B cell (primary cell): Measurements from ENCODE around the gene VEGFB. TPM values are rescaled to one million over a fixed set of nuclear protein-coding genes. Genes with fewer than 3 reads are reported as not detected.

Source experiments
- ATAC-seq: fragments of 200-7000 bp; cut with Tn5 transposase; one replicate; pipeline ENCODE4 v1.10.0; 2021; ENCODE audit warnings: low read depth, mild to moderate bottlenecking, moderate number of reproducible peaks, moderate library complexity
- CTCF ChIA-PET: fragments of 350-600 bp; sonication (Branson Sonifier 250); formaldehyde crosslinking; loops from one replicate; lab custom pipeline; 2021; ENCODE audit warnings: antibody characterized with exemption, inconsistent platforms; lab: Charles Lee
- POLR2A ChIA-PET: fragments of 350-600 bp; sonication (Branson Sonifier 250); formaldehyde crosslinking; loops from one replicate; lab custom pipeline; 2021; ENCODE audit warnings: antibody characterized with exemption; lab: Charles Lee
- DNase-seq: peaks from one replicate; pipeline ENCODE4 v3.0.0; 2013
- H2AFZ ChIP-seq: 2 replicates; pipeline ENCODE4 v1.6.1; 2012; ENCODE audit warnings: mild to moderate bottlenecking, low read depth, low read length; ENCODE audit not compliant: insufficient read depth, poor library complexity, severe bottlenecking
- H3K27ac ChIP-seq, 2 donors: 1 replicate in 1 of 2; 2 replicates in 1 of 2; pipeline ENCODE4 v1.5.1; 2012 to 2013; ENCODE audit warnings: low read length in 2 of 2, mild to moderate bottlenecking in 2 of 2, moderate library complexity in 1 of 2
- H3K27me3 ChIP-seq, 4 experiments: fragments of 200-600 bp in 1 of 4; sonication (generic) in 1 of 4; replicated peaks in 1 of 4; 1 replicate in 2 of 4; 2 replicates in 2 of 4; pipeline versions ENCODE4 v1.6.1 to v1.7.0; 2013 to 2016; ENCODE audit warnings: low read length in 3 of 4, mild to moderate bottlenecking in 2 of 4, mixed read lengths in 1 of 4, moderate library complexity in 1 of 4; ENCODE audit not compliant: insufficient read depth in 4 of 4, control insufficient read depth in 3 of 4; ENCODE audit errors: control extremely low read depth in 1 of 4
- H3K36me3 ChIP-seq, 2 experiments: replicated peaks in 1 of 2; 1 replicate in 1 of 2; 2 replicates in 1 of 2; pipeline versions ENCODE4 v1.6.1 to v1.7.1; 2013; ENCODE audit warnings: low read length in 1 of 2; ENCODE audit not compliant: insufficient read depth in 2 of 2, control insufficient read depth in 1 of 2; ENCODE audit errors: control extremely low read depth in 1 of 2, extremely low read depth in 1 of 2
- H3K4me1 ChIP-seq, 2 donors: fragments of 200-600 bp in 1 of 2; sonication (generic) in 1 of 2; 1 replicate in 1 of 2; 2 replicates in 1 of 2; pipeline versions ENCODE4 v1.5.1 to v1.6.1; 2013 to 2017; ENCODE audit warnings: low read length in 2 of 2; ENCODE audit not compliant: control insufficient read depth in 2 of 2, insufficient read depth in 2 of 2
- H3K4me2 ChIP-seq: replicated peaks from 2 replicates; pipeline ENCODE3; 2012; ENCODE audit warnings: mild to moderate bottlenecking, low read depth, low read length; ENCODE audit not compliant: poor library complexity, severe bottlenecking
- H3K4me3 ChIP-seq, 5 experiments: fragments of 200-600 bp in 1 of 5; sonication (generic) in 1 of 5; 1 replicate in 3 of 5; 2 replicates in 2 of 5; pipeline versions ENCODE4 v1.5.1 to v1.7.0; 2011 to 2016; ENCODE audit warnings: low read length in 4 of 5, mild to moderate bottlenecking in 4 of 5, low read depth in 2 of 5, control low read depth in 1 of 5, moderate library complexity in 1 of 5; ENCODE audit not compliant: insufficient read depth in 1 of 5; ENCODE audit errors: control extremely low read depth in 1 of 5, extremely low read depth in 1 of 5
- H3K79me2 ChIP-seq: fragments of 200-600 bp; sonication (generic); one replicate; pipeline ENCODE4 v1.6.0; 2016; ENCODE audit warnings: low read length; ENCODE audit not compliant: control insufficient read depth, insufficient read depth
- H3K9ac ChIP-seq: fragments of 200-600 bp; sonication (generic); 2 replicates; pipeline ENCODE4 v1.6.1; 2017; ENCODE audit warnings: mild to moderate bottlenecking, low read length, moderate library complexity
- H3K9me3 ChIP-seq, 3 donors: one replicate each; pipeline versions ENCODE4 v1.6.1 to v1.7.1; 2013; ENCODE audit warnings: low read length in 2 of 3; ENCODE audit not compliant: control insufficient read depth in 2 of 3, insufficient read depth in 1 of 3; ENCODE audit errors: control extremely low read depth in 1 of 3
- H4K20me1 ChIP-seq: 2 replicates; pipeline ENCODE4 v1.6.0; 2012; ENCODE audit warnings: mild to moderate bottlenecking, low read length; ENCODE audit not compliant: insufficient read depth, control insufficient read depth, poor library complexity, severe bottlenecking
- H3K27ac Mint-ChIP-seq: one replicate; pipeline ENCODE4 v1.8.0; 2021; ENCODE audit warnings: mixed read lengths
- H3K27me3 Mint-ChIP-seq: one replicate; pipeline ENCODE4 v1.8.0; 2021; ENCODE audit warnings: mixed read lengths
- H3K4me1 Mint-ChIP-seq: one replicate; pipeline ENCODE4 v1.8.0; 2021; ENCODE audit warnings: mixed read lengths
- H3K4me3 Mint-ChIP-seq: one replicate; pipeline ENCODE4 v1.8.0; 2021; ENCODE audit warnings: mixed read lengths
- H3K9me3 Mint-ChIP-seq: one replicate; pipeline ENCODE4 v1.8.0; 2022; ENCODE audit warnings: mixed read lengths; ENCODE audit not compliant: insufficient read depth
- EZH2 ChIP-seq: IDR thresholded peaks from 2 replicates; pipeline ENCODE4 v1.6.1; 2012; ENCODE audit warnings: borderline replicate concordance, low read depth, mild to moderate bottlenecking, moderate library complexity, low read length; ENCODE audit not compliant: insufficient read depth, poor library complexity, severe bottlenecking
- WGBS: methylation state at CpG from one replicate; pipeline ENCODE4 v1.1.5; 2013; ENCODE audit warnings: missing lambda C conversion rate; ENCODE audit not compliant: insufficient coverage; 5-methylcytosine and 5-hydroxymethylcytosine counted together
- intact Hi-C: fragments of 100-400 bp; cut with micrococcal nuclease; formaldehyde crosslinking; loops from one replicate; pipeline ENCODE4 v1.10.0; 2022
- polyA plus RNA-seq: library from polyadenylated mRNA; depleted of rRNA; stranded (reverse); fragments of >200 nt; gene quantifications from 2 replicates; pipeline ENCODE4 v1.2.3, GENCODE V29; 2012
- total RNA-seq, 2 donors: library from RNA; stranded (reverse); fragments of 120-200 nt in 1 of 2; gene quantifications; 1 replicate in 1 of 2; 2 replicates in 1 of 2; pipeline versions ENCODE4 v1.2.3 to v1.2.4, GENCODE V29; 2013 to 2022
- TF ChIP-seq, protein P1 (sequence below): fragments of 200-600 bp; IDR thresholded peaks from one replicate; pipeline ENCODE4 v1.8.0; 2022; ENCODE audit warnings: antibody characterized with exemption, mild to moderate bottlenecking

The VEGFB gene
- total and polyA plus RNA-seq, 2 donors (not counting 1 experiment from before 2014, with no cell fraction given), result 56.4 to 152 TPM

- Histone ChIP-seq H3K4me2 (peak within 1 kb of the TSS; percentile 90), H2AFZ (peak within 1 kb of the TSS; percentile 82), H4K20me1 (no peaks in the 10 kb centered on the region), H3K79me2 (peaks cover 4% of the 10 kb centered on the region), H3K4me1 (peaks cover 17 to 36% of the 10 kb centered on the region in 2 donors), H3K36me3 (no peaks in the 10 kb centered on the region), H3K27ac (no peak within 1 kb of the TSS), H3K27me3 (no peaks in the 10 kb centered on the region), H3K9ac (peak within 1 kb of the TSS; percentile 76), H3K4me3 (peak within 1 kb of the TSS; percentile 39 to 87 (median 63)), H3K9me3 (no peaks in the 10 kb centered on the region)
- under 1% methylated on average over 75 of the region's 75 CpGs for WGBS
- Mint-ChIP-seq H3K27ac (peak within 1 kb of the TSS; percentile 80), H3K9me3 (no peaks in the 10 kb centered on the region), H3K27me3 (no peaks in the 10 kb centered on the region), H3K4me1 (peaks cover 22% of the 10 kb centered on the region), H3K4me3 (peak within 1 kb of the TSS; percentile 89)
- ATAC-seq (peak; percentile 66), DNase-seq (peak; percentile 78)
- intact Hi-C loops, result loop anchor here (1.0 kb wide), 4 partner anchors 18 to 53 kb away; partner anchors contain the start of genes BAD, NUDT22 and TRPT1
- POLR2A ChIA-PET, result interaction anchor here (0.6 to 1.8 kb wide), 5 partner anchors 18 to 67 kb away, joined by 3 to 7 read pairs (median 5); partner anchors contain the start of genes BAD, GPR137 and PRDX5
- CTCF ChIA-PET, result interaction anchor here (0.8 to 10.4 kb wide), 17 partner anchors 10 to 104 kb away, joined by 3 to 141 read pairs (median 6); partner anchors contain the start of genes BAD, CATSPERZ, DNAJC4 and FERMT3
- TF ChIP-seq, protein P1, sequence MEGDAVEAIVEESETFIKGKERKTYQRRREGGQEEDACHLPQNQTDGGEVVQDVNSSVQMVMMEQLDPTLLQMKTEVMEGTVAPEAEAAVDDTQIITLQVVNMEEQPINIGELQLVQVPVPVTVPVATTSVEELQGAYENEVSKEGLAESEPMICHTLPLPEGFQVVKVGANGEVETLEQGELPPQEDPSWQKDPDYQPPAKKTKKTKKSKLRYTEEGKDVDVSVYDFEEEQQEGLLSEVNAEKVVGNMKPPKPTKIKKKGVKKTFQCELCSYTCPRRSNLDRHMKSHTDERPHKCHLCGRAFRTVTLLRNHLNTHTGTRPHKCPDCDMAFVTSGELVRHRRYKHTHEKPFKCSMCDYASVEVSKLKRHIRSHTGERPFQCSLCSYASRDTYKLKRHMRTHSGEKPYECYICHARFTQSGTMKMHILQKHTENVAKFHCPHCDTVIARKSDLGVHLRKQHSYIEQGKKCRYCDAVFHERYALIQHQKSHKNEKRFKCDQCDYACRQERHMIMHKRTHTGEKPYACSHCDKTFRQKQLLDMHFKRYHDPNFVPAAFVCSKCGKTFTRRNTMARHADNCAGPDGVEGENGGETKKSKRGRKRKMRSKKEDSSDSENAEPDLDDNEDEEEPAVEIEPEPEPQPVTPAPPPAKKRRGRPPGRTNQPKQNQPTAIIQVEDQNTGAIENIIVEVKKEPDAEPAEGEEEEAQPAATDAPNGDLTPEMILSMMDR, result peak; percentile 78
- TF ChIP-seq EZH2, result no peak
Observed at GRCh38 chr11:64251016-64251752, 16.8 kb downstream of the VEGFB start, which contains the start of gene PLCB3. Gene PLCB3, plus strand, starts transcription at chr11:64251530. Its CDS starts 120 bp downstream, at chr11:64251650.

DNA sequence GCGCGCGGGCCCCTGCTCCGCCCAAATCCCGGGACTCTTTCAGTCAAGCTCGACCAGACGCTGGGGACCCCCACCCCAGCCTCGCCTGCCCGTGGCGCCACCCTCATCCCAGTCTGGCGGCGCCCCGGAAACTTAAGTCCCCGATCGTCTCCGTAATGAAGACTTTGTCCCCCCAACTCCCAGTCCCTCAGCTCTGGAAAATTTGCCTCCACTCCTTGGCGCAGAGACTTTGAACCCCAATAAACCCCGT is 17.3 kb downstream of the VEGFB start:
- intact Hi-C loops, result loop anchor here (1.0 kb wide), 4 partner anchors 18 to 53 kb away; partner anchors contain the start of genes BAD, NUDT22 and TRPT1
- H2AFZ ChIP-seq, result peak overlapping the region; percentile 82
- no peaks in the 10 kb centered on the region for H3K9me3 ChIP-seq
- peaks cover 17 to 35% of the 10 kb centered on the region in 2 donors for H3K4me1 ChIP-seq
- ChIA-PET CTCF (interaction anchor here (0.7 to 10.4 kb wide), 13 partner anchors 10 to 104 kb away, joined by 3 to 141 read pairs (median 6); partner anchors contain the start of genes CATSPERZ, FERMT3, FKBP2 and NUDT22), POLR2A (interaction anchor here (0.7 to 1.2 kb wide), 3 partner anchors 9 to 33 kb away, joined by 3 to 6 read pairs (median 5); partner anchors contain the start of genes BAD and GPR137)
- no peaks in the 10 kb centered on the region for H4K20me1 ChIP-seq
- peak overlapping the region; percentile 90 for H3K4me2 ChIP-seq
- H3K27ac ChIP-seq, result no peak overlapping the region
- H3K36me3 ChIP-seq, result no peaks in the 10 kb centered on the region
- peaks cover 4% of the 10 kb centered on the region for H3K79me2 ChIP-seq
- H3K9me3 Mint-ChIP-seq, result no peaks in the 10 kb centered on the region
- TF ChIP-seq, protein P1, result no peak
- no peak for TF ChIP-seq EZH2
- 0% methylated on average over 18 of the region's 18 CpGs for WGBS
- peaks cover 22% of the 10 kb centered on the region for H3K4me1 Mint-ChIP-seq
- H3K27me3 ChIP-seq, result no peaks in the 10 kb centered on the region
- no peak for ATAC-seq
- H3K27ac Mint-ChIP-seq, result peak overlapping the region; percentile 76
- H3K4me3 ChIP-seq, result peak overlapping the region; percentile 39 to 87 (median 63)
- peak overlapping the region; percentile 76 for H3K9ac ChIP-seq
- H3K4me3 Mint-ChIP-seq, result peak overlapping the region; percentile 88
- no peak for DNase-seq
- H3K27me3 Mint-ChIP-seq, result no peaks in the 10 kb centered on the region
